CD4-positive, alpha-beta T cell (primary cell): ENCODE measurements around the gene SLC7A6. TPM values are rescaled to one million over a fixed set of nuclear protein-coding genes. Genes with fewer than 3 reads are reported as not detected.
A peak's percentile ranks its signal among the peaks of the same experiment; 100 is the strongest.

Experiments
- ATAC-seq: fragments of 200-7000 bp; cut with Tn5 transposase; one replicate; pipeline ENCODE4 v1.10.0; 2022; ENCODE audit warnings: mild to moderate bottlenecking; ENCODE audit not compliant: poor library complexity
- CTCF ChIA-PET: fragments of 350-600 bp; sonication (Branson Sonifier 250); formaldehyde crosslinking; loops from one replicate; lab custom pipeline; 2021; ENCODE audit warnings: antibody characterized with exemption, inconsistent platforms; lab: Charles Lee
- POLR2A ChIA-PET: fragments of 350-600 bp; sonication (Branson Sonifier 250); formaldehyde crosslinking; loops from one replicate; lab custom pipeline; 2021; ENCODE audit warnings: antibody characterized with exemption, inconsistent platforms; lab: Charles Lee
- DNase-seq, 14 experiments: peaks; one replicate each; pipeline ENCODE4 v3.0.0-alpha.2; 2013 to 2020; ENCODE audit warnings: mixed read lengths in 2 of 14
- H3K27ac ChIP-seq, 2 donors: one replicate each; pipeline versions ENCODE4 v1.5.1 to v1.7.0; 2013; ENCODE audit warnings: low read length in 2 of 2, low read depth in 1 of 2, mild to moderate bottlenecking in 1 of 2
- H3K27me3 ChIP-seq, 2 experiments: 1 replicate in 1 of 2; 2 replicates in 1 of 2; pipeline versions ENCODE4 v1.6.1 to v1.7.0; 2013; ENCODE audit warnings: low read length in 2 of 2, control low read depth in 1 of 2, mild to moderate bottlenecking in 1 of 2, moderate library complexity in 1 of 2; ENCODE audit not compliant: insufficient read depth in 2 of 2, control insufficient read depth in 1 of 2
- H3K36me3 ChIP-seq: one replicate; pipeline ENCODE4 v1.6.1; 2013; ENCODE audit warnings: low read length, control low read depth; ENCODE audit not compliant: insufficient read depth
- H3K4me1 ChIP-seq: one replicate; pipeline ENCODE4 v1.6.1; 2013; ENCODE audit warnings: low read length, control low read depth; ENCODE audit not compliant: insufficient read depth
- H3K4me3 ChIP-seq: one replicate; pipeline ENCODE4 v1.5.1; 2013; ENCODE audit warnings: mild to moderate bottlenecking, low read length, moderate library complexity
- H3K9me3 ChIP-seq, 2 experiments: 1 replicate in 1 of 2; 2 replicates in 1 of 2; pipeline versions ENCODE4 v1.6.1 to v1.7.0; 2013; ENCODE audit warnings: low read length in 2 of 2, mild to moderate bottlenecking in 2 of 2, control low read depth in 1 of 2, moderate library complexity in 1 of 2; ENCODE audit not compliant: control insufficient read depth in 1 of 2, insufficient read depth in 1 of 2
- H3K27ac Mint-ChIP-seq: one replicate; pipeline ENCODE4 v1.8.0; 2020; ENCODE audit warnings: mixed read lengths
- H3K27me3 Mint-ChIP-seq: one replicate; pipeline ENCODE4 v1.8.0; 2021; ENCODE audit warnings: mixed read lengths
- H3K36me3 Mint-ChIP-seq: one replicate; pipeline ENCODE4 v1.8.0; 2021; ENCODE audit warnings: low read depth, mixed read lengths
- H3K4me1 Mint-ChIP-seq: one replicate; pipeline ENCODE4 v1.8.0; 2021; ENCODE audit warnings: low read depth, mixed read lengths
- H3K4me3 Mint-ChIP-seq: one replicate; pipeline ENCODE4 v1.8.0; 2020; ENCODE audit warnings: mild to moderate bottlenecking, mixed read lengths
- H3K9me3 Mint-ChIP-seq: one replicate; pipeline ENCODE4 v1.8.0; 2020; ENCODE audit warnings: mixed read lengths
- intact Hi-C, 2 experiments: fragments of 100-400 bp; cut with DNase I in 1 of 2; cut with micrococcal nuclease in 1 of 2; formaldehyde crosslinking; loops; one replicate each; pipeline versions ENCODE4 v1.15.1 to v1.9.0; 2023 to 2025; cut with DNase I, micrococcal nuclease
- total RNA-seq, 174 experiments: library from RNA in 2 of 174; stranded (reverse) in 2 of 174; gene quantifications; one replicate each; pipeline ENCODE4 v1.2.3 and lab custom pipeline; 2021 to 2026
- TF ChIP-seq, protein P1 (sequence below): fragments of 200-600 bp; IDR thresholded peaks from one replicate; pipeline ENCODE4 v1.8.0; 2022; ENCODE audit warnings: antibody characterized with exemption, mild to moderate bottlenecking

The SLC7A6 gene
- total RNA-seq, 2 experiments from 2014 or later, result 187 to 197 TPM

DNA sequence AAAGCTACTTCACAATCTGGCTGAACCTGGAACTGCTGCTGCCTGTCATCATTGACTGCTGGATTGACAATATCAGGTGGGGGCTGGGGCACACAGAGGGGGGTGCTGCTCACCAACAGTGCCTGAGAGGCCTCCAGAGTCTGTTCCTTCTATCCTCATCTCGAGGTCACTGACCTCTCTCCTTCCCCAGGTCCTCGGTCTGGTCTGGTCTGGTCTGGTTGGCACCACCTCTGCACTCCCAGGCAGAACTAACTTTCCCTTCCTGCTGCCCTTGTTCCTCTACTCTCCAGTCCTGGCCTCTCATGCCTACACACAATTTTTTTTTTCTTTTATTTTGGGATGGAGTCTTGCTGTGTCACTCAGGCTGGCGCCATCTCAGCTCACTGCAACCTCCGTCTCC, 15.0 kb upstream of the SLC7A6 start:
- ATAC-seq (no peak), DNase-seq (no peak)
- Histone ChIP-seq H3K4me3 (no peak overlapping the region), H3K27me3 (no peaks in the 10 kb centered on the region), H3K36me3 (peaks cover 18% of the 10 kb centered on the region), H3K4me1 (peaks cover 26% of the 10 kb centered on the region), H3K9me3 (no peaks in the 10 kb centered on the region), H3K27ac (no peak overlapping the region)
- Mint-ChIP-seq H3K27ac (no peak overlapping the region), H3K36me3 (peaks cover 27% of the 10 kb centered on the region), H3K4me1 (peaks cover 17% of the 10 kb centered on the region), H3K4me3 (no peak overlapping the region), H3K27me3 (no peaks in the 10 kb centered on the region), H3K9me3 (no peaks in the 10 kb centered on the region)
- TF ChIP-seq, protein P1, sequence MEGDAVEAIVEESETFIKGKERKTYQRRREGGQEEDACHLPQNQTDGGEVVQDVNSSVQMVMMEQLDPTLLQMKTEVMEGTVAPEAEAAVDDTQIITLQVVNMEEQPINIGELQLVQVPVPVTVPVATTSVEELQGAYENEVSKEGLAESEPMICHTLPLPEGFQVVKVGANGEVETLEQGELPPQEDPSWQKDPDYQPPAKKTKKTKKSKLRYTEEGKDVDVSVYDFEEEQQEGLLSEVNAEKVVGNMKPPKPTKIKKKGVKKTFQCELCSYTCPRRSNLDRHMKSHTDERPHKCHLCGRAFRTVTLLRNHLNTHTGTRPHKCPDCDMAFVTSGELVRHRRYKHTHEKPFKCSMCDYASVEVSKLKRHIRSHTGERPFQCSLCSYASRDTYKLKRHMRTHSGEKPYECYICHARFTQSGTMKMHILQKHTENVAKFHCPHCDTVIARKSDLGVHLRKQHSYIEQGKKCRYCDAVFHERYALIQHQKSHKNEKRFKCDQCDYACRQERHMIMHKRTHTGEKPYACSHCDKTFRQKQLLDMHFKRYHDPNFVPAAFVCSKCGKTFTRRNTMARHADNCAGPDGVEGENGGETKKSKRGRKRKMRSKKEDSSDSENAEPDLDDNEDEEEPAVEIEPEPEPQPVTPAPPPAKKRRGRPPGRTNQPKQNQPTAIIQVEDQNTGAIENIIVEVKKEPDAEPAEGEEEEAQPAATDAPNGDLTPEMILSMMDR, result no peak
- ChIA-PET CTCF (no interaction called here), POLR2A (interaction anchor here (0.9 kb wide), 1 partner anchor 51 kb away, joined by 3 read pairs; no protein-coding TSS in a partner anchor)
- intact Hi-C loops, result loop anchor here in 1 of 2 experiments (10.0 kb wide), 1 partner anchor 195 kb away; the partner anchor contains the start of gene SMPD3

DNA sequence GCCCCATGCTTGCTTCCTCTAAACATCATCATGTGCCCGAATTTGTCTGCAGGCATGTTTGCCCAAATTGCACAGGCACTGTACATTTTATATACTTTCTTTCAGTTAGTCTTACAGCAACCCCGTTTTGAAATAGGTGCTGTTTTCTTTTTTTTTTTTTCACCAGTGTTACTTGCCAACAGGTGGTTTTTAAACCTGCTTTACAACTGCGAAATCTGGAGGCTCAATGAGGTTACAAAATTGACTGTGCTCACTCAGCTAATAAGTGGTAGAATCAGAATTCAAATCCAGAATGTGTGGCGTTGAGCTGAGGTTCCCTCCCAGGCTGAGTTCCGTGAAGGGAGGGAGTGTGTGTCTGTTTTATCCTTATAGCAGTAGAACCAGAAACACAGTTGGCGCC, 13.4 kb upstream of the SLC7A6 start:
- H3K4me3 Mint-ChIP-seq, result no peak overlapping the region
- H3K4me1 ChIP-seq, result peaks cover 15% of the 10 kb centered on the region
- no peaks in the 10 kb centered on the region for H3K27me3 Mint-ChIP-seq
- no peaks in the 10 kb centered on the region for H3K9me3 ChIP-seq
- H3K27ac Mint-ChIP-seq, result no peak overlapping the region
- H3K4me3 ChIP-seq, result no peak overlapping the region
- no peak for DNase-seq
- peaks cover 32% of the 10 kb centered on the region for H3K36me3 ChIP-seq
- H3K36me3 Mint-ChIP-seq, result peaks cover 23% of the 10 kb centered on the region
- intact Hi-C loops, result no loop called here
- TF ChIP-seq, protein P1, result no peak
- ATAC-seq, result no peak
- H3K27ac ChIP-seq, result no peak overlapping the region
- no peaks in the 10 kb centered on the region for H3K27me3 ChIP-seq
- POLR2A ChIA-PET, result no interaction called here
- H3K9me3 Mint-ChIP-seq, result no peaks in the 10 kb centered on the region
- peaks cover 8% of the 10 kb centered on the region for H3K4me1 Mint-ChIP-seq
- CTCF ChIA-PET, result no interaction called here

DNA sequence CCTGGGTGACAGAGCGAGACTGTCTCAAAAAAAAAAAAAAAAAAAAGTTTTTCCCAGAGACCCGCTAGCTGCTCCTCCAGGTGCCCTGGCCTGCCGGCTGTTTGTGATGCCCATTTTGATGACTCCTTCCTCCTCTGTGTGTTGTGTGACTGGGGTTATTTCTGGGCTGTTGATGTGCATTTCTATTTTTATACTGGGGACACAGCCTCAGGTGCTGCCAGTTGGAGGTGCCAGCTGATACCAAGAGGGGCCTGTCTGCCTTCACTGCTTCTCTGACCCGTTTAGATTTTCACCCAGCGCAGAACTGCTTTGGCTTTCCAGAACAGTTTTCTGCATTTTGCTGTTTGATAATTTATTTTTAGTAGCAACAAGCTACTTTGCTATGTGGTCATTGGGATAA, 12.5 kb upstream of the SLC7A6 start:
- DNase-seq (peak in 1 of 14 experiments; percentile 15), ATAC-seq (no peak)
- H3K36me3 ChIP-seq, result peaks cover 33% of the 10 kb centered on the region
- intact Hi-C loops, result no loop called here
- no peaks in the 10 kb centered on the region for H3K4me1 Mint-ChIP-seq
- H3K4me1 ChIP-seq, result peaks cover 6% of the 10 kb centered on the region
- no peaks in the 10 kb centered on the region for H3K9me3 ChIP-seq
- no peak overlapping the region for H3K4me3 ChIP-seq
- H3K9me3 Mint-ChIP-seq, result no peaks in the 10 kb centered on the region
- TF ChIP-seq, protein P1, result no peak
- H3K4me3 Mint-ChIP-seq, result no peak overlapping the region
- no peak overlapping the region for H3K27ac ChIP-seq
- no peaks in the 10 kb centered on the region for H3K27me3 Mint-ChIP-seq
- H3K36me3 Mint-ChIP-seq, result peaks cover 23% of the 10 kb centered on the region
- ChIA-PET POLR2A (no interaction called here), CTCF (interaction anchor here (0.6 kb wide), 1 partner anchor 680 kb away, joined by 3 read pairs; no protein-coding TSS in a partner anchor)
- H3K27me3 ChIP-seq, result no peaks in the 10 kb centered on the region
- no peak overlapping the region for H3K27ac Mint-ChIP-seq
